ENCODE measurements around the gene PWWP2B.
"Not testable (repeated sequence)": the region's sequence is repeated elsewhere in the genome, so short reads cannot be mapped to it uniquely, and the experiment has no call there.

PWWP2B gene

DNA sequence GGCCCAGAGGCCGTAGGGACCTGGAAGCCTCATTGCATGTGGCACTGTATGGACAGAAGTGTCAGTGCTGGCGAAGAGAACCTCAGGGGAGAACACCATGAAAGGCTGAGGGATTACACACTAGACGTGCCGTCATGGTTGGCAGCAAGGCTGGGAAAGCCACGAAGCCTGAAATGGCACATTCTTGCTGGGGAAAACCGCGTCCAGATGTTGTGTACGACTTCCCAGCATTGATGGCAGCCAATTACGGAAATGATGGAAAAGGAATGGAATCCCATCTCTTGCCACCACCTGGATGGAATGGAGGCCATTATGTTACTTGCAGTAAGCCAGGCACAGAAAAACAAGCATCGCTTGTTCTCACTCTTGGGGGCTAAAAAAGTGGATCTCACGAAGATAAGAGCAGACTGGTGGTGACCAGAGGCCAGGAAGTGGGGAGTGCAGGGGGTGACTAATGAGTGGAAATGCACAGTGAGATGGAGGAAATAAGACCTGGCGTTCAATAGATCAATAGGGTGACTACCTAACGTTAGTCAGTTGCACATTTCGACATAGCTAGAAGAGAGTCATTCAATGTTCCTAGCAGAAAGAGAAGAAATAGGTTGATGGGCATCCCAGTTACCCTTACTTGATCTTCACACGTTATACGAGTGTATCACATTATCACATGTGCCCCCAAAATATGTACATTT is 14.6 kb upstream of the PWWP2B start:
- no peak for DNase-seq

- no peak for DNase-seq
Observed at GRCh38 chr10:132383101-132383500, 13.9 kb upstream of the PWWP2B start.

- no peak for DNase-seq
Observed at GRCh38 chr10:132383751-132384196, 13.2 kb upstream of the PWWP2B start.

GRCh38 chr10:132384618-132385388 is 12.2 kb upstream of the PWWP2B start:
- no peak for DNase-seq

- DNase-seq = no peak
Observed at GRCh38 chr10:132385389-132385667, 11.7 kb upstream of the PWWP2B start.

DNA sequence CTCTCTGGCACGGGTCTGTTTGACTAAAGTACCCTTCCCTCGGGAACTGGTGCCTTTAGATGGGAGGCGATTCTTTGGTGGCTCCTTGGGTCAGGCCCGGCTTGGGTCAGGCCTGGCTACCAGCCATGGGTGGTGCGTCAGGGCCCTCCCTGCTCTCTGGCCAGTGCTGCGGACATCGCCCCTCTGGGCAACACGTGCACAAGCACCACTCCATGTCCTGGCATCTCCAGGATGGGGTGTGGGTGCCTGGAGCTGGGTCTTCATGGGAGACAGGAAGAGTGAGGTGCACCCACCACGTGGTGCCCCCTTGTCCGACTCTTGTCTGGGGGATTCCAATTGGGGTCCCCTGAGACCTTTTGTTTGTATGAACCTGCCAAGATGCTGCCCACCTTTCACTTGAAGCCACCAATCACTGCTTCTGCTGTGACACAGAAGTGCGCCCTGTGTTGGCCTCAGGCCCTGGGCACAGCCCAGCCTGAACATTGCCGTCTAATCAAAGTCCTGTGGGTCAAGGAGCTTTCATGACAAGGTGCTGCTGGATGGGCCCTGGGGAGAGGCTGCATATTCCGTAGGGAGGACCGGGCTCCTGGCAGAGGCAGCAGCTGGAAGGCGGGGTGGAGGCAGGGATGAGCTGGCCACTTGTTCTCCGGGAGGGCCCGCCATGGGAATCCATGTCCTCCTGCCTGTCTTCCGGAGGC is 11.1 kb upstream of the PWWP2B start:
- DNase-seq = no peak

DNA sequence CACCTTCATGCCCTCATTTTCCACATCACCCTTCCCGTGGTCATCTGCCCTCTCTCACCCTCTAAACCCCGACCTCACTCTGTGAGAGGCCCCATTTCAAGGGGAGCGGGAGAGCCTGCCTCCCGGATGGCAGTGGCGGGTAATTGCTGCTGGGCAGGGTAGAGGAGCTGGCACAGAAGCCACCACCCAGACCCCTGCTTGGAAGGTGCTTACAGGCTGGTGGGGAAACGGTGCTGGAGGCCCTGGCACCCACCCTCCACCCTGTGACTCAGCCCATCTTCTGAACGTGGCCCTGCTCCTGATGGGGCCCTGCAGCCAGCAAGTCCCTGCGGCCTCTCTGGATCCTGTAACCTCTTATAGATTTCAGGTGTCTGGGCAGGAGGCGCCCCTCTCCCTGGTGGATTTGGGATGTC is 10.6 kb upstream of the PWWP2B start:
- DNase-seq = no peak

DNA sequence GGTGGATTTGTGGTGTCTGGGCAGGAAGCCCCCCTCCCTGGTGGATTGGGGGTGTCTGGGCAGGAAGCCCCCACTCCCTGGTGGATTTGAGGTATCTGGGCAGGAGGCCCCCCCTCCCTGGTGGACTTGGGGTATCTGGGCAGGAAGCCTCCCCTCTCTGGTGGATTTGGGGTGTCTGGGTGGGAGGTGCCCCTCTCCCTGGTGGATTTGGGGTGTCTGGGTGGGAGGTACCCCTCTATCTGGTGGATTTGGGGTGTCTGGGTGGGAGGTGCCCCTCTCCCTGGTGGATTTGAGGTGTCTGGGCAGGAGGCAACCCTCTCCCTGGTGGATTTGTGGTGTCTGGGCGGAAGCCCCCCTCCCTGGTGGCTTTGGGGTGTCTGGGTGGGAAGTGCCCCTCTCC is 10.1 kb upstream of the PWWP2B start:
- not testable (repeated sequence) for DNase-seq

GRCh38 chr10:132387764-132388210 is 9.2 kb upstream of the PWWP2B start:
- no peak for DNase-seq

DNA sequence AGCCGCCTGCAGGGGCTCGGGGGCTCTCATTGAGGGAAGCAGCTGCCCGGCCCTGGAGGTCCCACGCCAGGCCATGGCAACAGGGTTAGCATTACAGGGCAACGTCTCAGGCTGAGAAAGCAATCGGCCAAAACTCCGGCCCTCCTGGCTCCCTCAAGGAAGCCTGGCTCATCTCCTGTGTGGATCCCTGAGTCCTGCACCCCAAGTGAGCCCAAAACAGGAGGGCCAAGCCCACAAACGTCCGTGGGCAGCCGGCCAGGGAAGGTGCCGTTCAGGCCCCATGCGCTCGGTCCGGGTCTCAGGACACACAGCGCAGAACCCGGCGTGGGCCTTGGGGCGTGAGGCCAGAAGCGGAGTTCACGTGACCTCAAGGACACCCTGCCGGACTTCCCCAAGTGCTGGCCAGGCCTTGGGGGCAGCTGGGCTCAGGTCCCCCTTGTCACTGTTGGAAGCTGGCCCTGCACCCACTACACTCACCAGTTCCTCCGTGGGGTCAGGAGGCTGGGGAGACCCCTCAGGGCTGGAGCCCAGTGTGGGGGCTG is 8.0 kb upstream of the PWWP2B start:
- no peak for DNase-seq

DNA sequence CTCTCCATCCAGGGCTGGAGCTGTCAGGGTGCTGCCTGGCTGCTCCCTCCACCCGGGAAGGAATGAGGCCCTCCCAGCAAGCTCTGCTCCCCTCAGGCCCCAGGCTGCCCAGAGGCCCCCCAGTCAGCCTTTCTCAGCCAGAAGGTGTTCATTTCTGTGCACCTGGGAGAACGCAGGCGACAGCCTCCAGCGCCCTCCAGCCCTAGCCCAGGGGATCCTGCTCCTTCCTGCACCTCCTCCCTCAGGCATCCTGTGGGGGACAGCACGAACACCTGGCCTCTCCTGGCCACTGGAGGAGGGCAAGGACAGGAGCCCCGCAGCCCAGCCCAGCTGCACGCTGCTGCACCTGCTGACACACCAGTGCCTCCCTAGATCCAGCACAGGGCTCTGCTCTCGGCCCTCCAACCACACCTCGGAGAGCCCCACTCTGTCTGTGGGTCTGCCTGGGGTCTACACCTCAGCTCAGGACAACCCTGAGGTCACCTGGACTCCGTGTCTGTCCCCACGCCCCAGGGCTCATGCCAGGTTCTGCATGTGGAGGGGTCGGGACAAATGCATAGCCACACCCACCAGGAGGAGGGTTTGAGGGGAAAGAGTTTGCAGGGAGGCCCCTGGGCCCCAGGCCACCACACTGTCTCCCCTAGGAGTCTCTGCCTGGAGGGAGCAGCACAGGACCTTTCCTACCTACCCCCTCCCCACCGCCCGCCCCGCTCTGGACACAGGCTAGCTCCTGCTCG is 7.4 kb upstream of the PWWP2B start:
- peak; percentile 48 for DNase-seq

GRCh38 chr10:132390170-132390920 is 6.7 kb upstream of the PWWP2B start:
- DNase-seq = no peak

- no peak for DNase-seq
Observed at GRCh38 chr10:132390921-132391675, 5.9 kb upstream of the PWWP2B start.

DNA sequence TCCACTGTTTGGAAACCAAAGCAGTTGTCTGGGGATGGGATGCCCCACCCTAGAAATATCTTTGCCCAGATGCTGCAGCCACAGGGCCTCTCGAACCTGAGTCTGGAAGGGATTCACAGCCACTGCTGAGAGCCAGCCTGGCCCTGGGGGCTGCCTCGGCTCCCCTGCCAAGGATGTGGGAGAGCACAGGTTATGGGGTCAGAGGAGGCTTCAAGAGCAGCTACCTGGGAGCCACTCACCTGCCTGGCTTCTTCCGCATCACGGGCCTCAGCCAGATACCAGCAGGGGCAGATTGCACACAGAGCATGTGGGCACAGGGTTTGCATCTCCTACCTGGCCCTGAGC is 5.4 kb upstream of the PWWP2B start:
- DNase-seq = no peak

DNA sequence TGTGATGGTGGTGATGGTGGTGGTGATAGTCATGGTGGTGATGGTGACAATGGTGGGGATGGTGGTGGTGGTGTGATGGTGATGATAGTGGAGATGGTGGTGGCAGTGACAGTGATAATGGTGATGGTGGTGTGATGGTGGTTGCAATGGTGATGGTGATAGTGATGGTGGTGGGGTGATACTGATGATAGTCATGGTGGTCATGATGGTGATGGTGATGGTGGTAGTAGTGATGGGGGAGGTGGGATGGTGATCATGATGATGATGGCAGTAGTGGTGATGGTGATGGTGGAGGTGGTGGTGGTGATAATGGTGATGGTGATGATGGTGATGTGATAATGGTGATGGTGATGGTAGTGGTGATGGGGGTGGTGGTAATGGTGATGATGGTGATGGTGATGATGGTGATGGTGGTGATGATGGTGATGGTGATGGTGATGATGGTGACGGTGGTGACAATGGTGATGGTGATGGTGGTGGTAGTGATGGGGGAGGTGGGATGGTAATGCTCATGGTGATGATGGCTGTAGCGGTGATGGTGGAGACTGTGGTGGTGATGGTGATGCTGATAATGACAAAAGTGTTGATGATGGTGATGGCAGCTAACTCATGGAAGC is 4.7 kb upstream of the PWWP2B start:
- no peak for DNase-seq

GRCh38 chr10:132392811-132393694 is 3.9 kb upstream of the PWWP2B start:
- no peak for DNase-seq

DNA sequence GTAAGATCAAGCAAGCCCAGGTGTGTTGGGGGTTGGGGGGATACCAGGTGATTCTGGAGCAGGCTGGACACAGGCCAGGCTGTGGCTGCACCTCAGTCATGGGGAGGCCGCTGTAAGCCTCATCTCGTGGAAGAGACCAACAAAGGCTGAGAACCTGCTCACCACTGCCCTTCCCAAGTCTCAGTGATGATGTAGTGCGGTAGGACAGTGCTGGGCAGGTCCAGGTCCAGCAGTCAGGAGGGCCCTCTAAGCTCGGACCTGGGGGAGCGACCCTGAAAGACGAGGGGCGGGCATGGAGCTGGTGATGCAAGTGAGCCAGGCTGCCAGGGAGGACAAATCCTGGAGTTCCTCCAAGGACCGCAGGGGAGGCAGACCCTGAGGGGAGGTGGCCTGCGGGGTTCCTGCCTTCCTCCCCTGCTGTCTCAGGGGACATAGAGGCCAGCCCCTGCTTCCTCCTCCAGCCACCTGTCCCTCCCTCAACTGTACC is 3.3 kb upstream of the PWWP2B start:
- DNase-seq = no peak

DNA sequence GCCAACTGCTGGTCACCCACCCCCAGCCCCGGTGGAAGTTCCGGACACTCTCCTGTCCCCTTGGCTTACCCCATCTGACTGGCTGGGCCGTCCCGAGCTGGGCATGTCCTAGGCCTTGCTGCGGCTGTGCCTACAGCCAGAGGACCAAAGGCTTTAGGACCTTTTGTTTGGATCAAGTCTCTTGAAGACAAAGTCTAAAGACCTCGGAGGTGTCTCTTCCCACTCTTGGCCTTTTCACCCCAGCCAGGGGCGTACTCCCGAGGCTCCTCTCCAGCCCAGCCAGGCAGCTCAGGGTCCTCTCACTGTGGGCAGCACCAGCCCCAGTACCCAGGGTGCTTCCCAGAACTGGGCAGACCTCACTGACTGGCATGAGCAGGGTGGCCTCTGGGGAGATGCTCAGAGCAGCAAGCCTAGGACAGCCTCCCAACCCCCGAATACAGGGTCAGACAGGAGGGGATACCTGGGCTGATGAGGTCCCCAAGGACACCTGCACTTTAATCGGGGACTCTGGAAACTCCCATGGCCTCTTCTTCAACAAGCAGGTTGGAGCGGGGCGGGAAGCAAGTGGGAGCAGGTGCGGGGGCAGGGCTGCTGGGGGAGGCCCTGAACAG is 2.7 kb upstream of the PWWP2B start:
- no peak for DNase-seq

- no peak for DNase-seq
Observed at GRCh38 chr10:132394936-132395703, 1.9 kb upstream of the PWWP2B start.

Measured in NCI-H510A treated with DMSO at 0.1 percent for 48 hours (cell line).